ENCODE data around the gene CLEC10A.

- TF ChIP-seq CTCF (conservative IDR thresholded peaks at IDR 0.05) (no peak), EZH2 (IDR thresholded peaks at IDR 0.05; ENCODE audit: low read depth) (no peak)
Observed at GRCh38 chr17:7114241-7114874, 34.3 kb upstream of the CLEC10A start, which contains the start of gene ASGR2.
